ENCODE measurements around the gene SLC16A8.
"Not testable (repeated sequence)": the region's sequence is repeated elsewhere in the genome, so short reads cannot be mapped to it uniquely, and the experiment has no call there.

The SLC16A8 gene

DNA sequence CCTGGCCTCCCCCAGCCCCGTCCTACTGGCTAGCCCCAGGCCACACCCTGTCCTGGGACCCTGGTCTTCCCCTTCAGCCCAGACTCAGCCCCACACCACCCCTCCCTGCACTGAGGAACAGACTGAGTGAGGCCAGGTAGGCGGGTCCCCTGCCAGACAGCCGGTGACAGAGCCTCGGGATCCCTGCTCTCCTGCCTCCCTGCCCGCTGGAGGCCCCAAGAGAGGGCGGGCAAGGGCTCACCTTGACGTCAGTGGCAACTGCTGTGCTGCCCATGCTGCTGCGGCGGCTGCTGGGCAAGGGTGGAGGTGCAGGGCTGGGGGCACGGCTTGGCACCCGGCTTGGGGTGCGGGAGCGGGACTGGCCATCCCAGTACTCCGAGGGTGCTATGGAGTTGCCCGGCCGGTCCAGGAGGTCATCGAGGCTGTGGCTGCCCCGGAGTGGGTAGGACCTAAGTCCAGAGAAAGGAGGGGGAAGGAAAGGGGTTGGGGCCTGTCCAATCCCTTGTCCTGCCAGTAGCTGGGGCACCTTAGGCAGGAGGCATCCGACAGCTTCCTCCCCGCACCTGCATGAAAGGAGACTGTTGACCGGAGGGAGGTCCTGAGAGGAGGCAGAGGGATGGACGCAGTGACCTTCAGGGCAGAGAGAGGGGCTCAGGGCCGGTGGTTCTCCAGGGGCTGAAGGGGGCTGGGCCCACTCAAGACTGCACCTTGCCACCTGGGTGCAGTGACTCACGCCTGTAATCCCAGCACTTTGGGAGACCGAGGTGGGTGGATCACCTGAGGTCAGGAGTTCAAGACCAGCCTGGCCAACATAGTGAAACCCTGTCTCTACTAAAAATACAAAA lies 2.2 kb upstream of the SLC16A8 start:
- DNase-seq (ENCODE audit: low read depth), result no peak

- no peak for DNase-seq (ENCODE audit: low read depth)
Observed at GRCh38 chr22:38085501-38085900, 1.5 kb upstream of the SLC16A8 start.

DNA sequence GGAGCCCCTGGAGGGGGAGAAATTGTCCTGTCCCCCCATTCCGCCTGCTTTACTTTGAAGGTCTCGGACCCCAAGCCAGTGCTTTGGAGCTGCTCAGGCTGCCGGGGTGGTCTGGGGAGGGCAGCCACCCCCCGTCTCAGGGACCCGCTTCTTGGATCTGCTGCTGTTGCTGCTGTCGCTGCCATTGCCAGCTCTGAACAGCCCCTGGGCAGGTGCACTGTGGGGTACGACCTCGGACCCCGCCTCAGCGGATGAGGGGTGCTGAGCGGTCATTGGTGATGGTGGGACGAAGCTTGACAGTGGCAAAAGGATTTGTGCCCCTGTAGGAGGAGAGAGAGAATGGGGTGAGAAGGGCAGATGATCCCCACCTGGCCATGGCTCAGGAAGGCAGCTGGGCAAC lies 1.1 kb upstream of the SLC16A8 start:
- DNase-seq (ENCODE audit: low read depth), result no peak

- DNase-seq (ENCODE audit: low read depth), result no peak
Observed at GRCh38 chr22:38082986-38083710, 836 bp downstream of the SLC16A8 start.

- DNase-seq (ENCODE audit: low read depth), result no peak
Observed at GRCh38 chr22:38081941-38082828, 1.8 kb downstream of the SLC16A8 start.

DNA sequence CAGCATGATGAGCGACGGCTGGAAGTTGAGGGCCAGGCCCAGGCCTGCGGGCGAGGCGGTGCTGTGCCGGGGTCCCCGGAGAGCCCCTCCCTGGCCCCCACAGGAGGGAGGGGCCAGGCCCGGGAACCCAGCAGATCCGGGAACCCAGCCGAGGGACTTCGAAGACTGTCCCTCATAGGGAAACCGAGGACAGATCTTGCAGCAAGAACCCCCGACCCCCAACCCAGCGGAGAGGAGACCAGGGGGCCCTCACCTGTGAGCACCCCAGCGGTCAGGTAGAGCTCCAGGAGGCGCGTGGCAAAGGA lies 2.4 kb downstream of the SLC16A8 start:
- no peak for DNase-seq (ENCODE audit: low read depth)

GRCh38 chr22:38080850-38081635 lies 2.9 kb downstream of the SLC16A8 start:
- no peak for DNase-seq (ENCODE audit: low read depth)

- DNase-seq (ENCODE audit: low read depth), result no peak
Observed at GRCh38 chr22:38080474-38080849, 3.5 kb downstream of the SLC16A8 start.

GRCh38 chr22:38079804-38080203 lies 4.2 kb downstream of the SLC16A8 start:
- no peak for DNase-seq (ENCODE audit: low read depth)

DNA sequence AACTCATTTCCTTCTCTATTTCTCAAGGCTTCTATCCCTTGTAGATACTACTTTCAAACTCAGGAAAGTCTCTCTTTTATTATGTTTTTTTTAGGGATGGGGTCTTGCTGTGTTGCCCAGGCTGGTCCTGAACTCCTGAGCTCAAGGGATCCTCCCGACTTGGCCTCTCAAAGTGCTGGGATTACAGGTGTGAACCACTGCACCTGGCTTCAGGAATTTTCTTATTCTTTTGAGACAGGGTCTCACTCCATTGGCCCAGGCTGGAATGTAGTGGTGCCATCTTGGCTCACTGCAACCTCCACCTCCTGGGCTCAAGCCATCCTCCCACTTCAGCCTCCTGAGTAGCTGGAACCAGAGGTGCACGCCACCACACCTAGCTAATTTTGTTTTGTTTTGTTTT lies 4.8 kb downstream of the SLC16A8 start:
- not testable (repeated sequence) for DNase-seq (ENCODE audit: low read depth)

- no peak for DNase-seq (ENCODE audit: low read depth)
Observed at GRCh38 chr22:38078046-38078840, 5.7 kb downstream of the SLC16A8 start.

GRCh38 chr22:38077595-38077994 lies 6.4 kb downstream of the SLC16A8 start:
- no peak for DNase-seq (ENCODE audit: low read depth)

- DNase-seq (ENCODE audit: low read depth), result no peak
Observed at GRCh38 chr22:38077096-38077495, 6.9 kb downstream of the SLC16A8 start.

DNA sequence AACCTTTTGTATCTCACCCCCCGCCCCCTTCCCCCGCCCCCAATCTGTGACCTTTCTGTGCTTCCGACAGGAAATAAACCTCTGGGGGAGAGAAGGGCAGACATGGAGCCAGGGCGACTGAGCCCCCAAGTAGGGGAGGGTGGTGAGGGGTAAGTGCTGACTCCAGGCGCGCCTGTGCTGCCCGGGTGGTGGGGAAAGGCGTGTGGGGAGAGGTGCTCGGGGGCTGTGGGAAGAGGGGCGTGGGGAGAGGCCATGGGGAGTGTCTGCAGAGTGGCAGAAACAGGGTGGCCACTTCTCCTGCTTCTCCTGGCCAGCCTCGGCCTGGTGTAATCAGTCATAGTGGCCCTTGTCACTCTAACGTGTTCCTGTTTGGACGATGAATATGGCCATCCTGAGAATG lies 8.0 kb downstream of the SLC16A8 start:
- DNase-seq (ENCODE audit: low read depth), result no peak

- DNase-seq (ENCODE audit: low read depth), result no peak
Observed at GRCh38 chr22:38075105-38075825, 8.7 kb downstream of the SLC16A8 start.

GRCh38 chr22:38074181-38075104 lies 9.5 kb downstream of the SLC16A8 start:
- DNase-seq (ENCODE audit: low read depth), result no peak

GRCh38 chr22:38073150-38074130 lies 10.5 kb downstream of the SLC16A8 start:
- no peak for DNase-seq (ENCODE audit: low read depth)

Measured in non-pigmented ciliary epithelial cell (primary cell).